ENCODE results near the gene RPA3.
A peak's percentile ranks its signal among the peaks of the same experiment; 100 is the strongest.

DNA sequence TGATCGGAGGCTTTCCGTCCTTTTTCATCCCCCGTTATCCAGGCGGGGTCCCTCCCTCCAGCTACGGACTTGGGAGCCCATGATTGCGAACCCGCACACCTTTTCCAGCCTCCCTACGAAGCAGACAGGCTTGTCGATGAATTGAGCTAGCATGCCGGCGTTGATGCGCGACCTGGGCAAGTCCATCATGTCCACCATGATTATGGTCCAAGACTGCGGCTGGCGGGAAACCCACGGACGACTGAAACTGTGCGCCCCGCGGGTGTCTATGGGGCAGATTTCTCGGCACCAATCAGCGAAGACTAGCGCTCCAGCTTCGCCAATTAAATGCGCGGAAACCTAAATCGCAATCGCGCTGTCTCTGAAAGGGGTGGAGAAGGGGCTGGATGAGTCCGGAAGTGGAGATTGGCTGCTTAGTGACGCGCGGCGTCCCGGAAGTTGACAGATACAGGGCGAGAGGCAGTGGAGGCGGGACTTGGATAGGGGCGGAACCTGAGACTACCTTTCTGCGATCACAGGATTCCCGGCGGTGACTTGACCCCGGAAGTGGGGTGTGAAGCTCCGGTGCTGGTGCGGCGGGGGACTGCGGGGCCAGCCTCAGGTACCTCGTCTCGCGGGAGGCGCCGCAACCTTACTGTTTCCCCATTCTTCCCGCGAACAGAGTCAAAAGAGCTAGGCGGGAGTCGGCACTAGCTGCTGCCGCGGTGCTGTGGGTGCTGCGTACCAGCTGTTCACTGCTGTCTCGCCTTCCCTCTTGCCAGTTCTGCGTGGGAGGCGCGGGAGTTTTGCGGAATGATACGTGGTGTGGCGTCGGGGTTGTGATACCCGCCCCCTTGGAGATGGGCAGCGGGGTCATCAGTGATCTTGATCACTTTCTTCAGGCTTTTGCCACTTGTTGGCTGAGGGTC lies 77.9 kb downstream of the RPA3 start, which contains the start of gene UMAD1:
- TF ChIP-seq POLR2A (IDR thresholded peaks at IDR 0.05; ENCODE audit: low read length) (peak; percentile 98), GATA1 (IDR thresholded peaks at IDR 0.05; ENCODE audit: low read depth, low read length) (no peak)
